K562 (cell line): Measurements from ENCODE around the gene VPS9D1. TPM values are rescaled to one million over a fixed set of nuclear protein-coding genes. Genes with fewer than 3 reads are reported as not detected.

Source experiments
- CHCHD3 ChIP-seq: fragments of 250-450 bp; sonication (Bioruptor Pico); IDR thresholded peaks from 2 replicates; pipeline ENCODE4 v2.1.2; 2022; ENCODE audit warnings: mild to moderate bottlenecking
- DIDO1 ChIP-seq: fragments of 450-650 bp; IDR thresholded peaks from 2 replicates; pipeline ENCODE4 v1.6.1; 2016; ENCODE audit warnings: low read depth, missing biosample characterization, missing genetic modification characterization
- GTF2A2 ChIP-seq: IDR thresholded peaks from 2 replicates; pipeline ENCODE4 v1.6.1; 2016; ENCODE audit warnings: mild to moderate bottlenecking, missing genetic modification characterization, missing compliant biosample characterization
- HIVEP1 ChIP-seq: fragments of 250-450 bp; sonication (Bioruptor Pico); IDR thresholded peaks from 2 replicates; pipeline ENCODE4 v1.4.0; 2020; ENCODE audit warnings: mild to moderate bottlenecking
- HLTF ChIP-seq: fragments of 450-650 bp; IDR thresholded peaks from 2 replicates; pipeline ENCODE4 v1.6.1; 2016
- HNRNPH1 ChIP-seq: fragments of 200-400 bp; formaldehyde crosslinking; optimal IDR thresholded peaks from 2 replicates; pipeline ENCODE3; 2017; ENCODE audit warnings: low read depth, mild to moderate bottlenecking, low read length, moderate library complexity
- MAFK ChIP-seq: IDR thresholded peaks from 2 replicates; pipeline ENCODE4 v1.6.1; 2011; ENCODE audit warnings: low read length, improper control_type of control experiment
- MCM3 ChIP-seq: fragments of 450-650 bp; IDR thresholded peaks from 2 replicates; pipeline ENCODE4 v1.6.1; 2016
- NFYB ChIP-seq: IDR thresholded peaks from 2 replicates; pipeline ENCODE4 v1.6.1; 2011; ENCODE audit warnings: mild to moderate bottlenecking, moderate library complexity; ENCODE audit not compliant: insufficient read length; ENCODE audit errors: extremely low read depth
- PHB ChIP-seq: fragments of 250-450 bp; sonication (Bioruptor Pico); IDR thresholded peaks from 2 replicates; pipeline ENCODE4 v1.5.0; 2021
- RBM25 ChIP-seq: fragments of 200-400 bp; formaldehyde crosslinking; IDR thresholded peaks from 2 replicates; pipeline ENCODE4 v1.6.1; 2018; ENCODE audit warnings: low read length, low read depth, moderate library complexity; ENCODE audit not compliant: severe bottlenecking
- SRSF1 ChIP-seq: fragments of 200-400 bp; formaldehyde crosslinking; IDR thresholded peaks from 2 replicates; pipeline ENCODE4 v1.6.1; 2017; ENCODE audit warnings: mild to moderate bottlenecking, low read depth, low read length, moderate library complexity
- TRIM24 ChIP-seq, 2 experiments: fragments of 450-650 bp; IDR thresholded peaks; 2 replicates each; pipeline ENCODE4 v1.6.1; 2016
- ZFX ChIP-seq: sonication (generic); formaldehyde crosslinking; IDR thresholded peaks from 2 replicates; pipeline ENCODE4 v1.8.0; 2022; ENCODE audit warnings: mild to moderate bottlenecking, missing genetic modification reagents, moderate library complexity
- ZNF124 ChIP-seq: sonication (generic); formaldehyde crosslinking; IDR thresholded peaks from 2 replicates; pipeline ENCODE4 v1.8.1; 2022; ENCODE audit warnings: missing genetic modification reagents
- ZNF23 ChIP-seq: fragments of 250-450 bp; sonication (Bioruptor Pico); IDR thresholded peaks from 2 replicates; pipeline ENCODE4 v1.4.0; 2020; ENCODE audit warnings: mild to moderate bottlenecking
- ZNF311 ChIP-seq: fragments of 250-450 bp; sonication (Bioruptor Pico); IDR thresholded peaks from 2 replicates; pipeline ENCODE4 v1.4.0; 2020; ENCODE audit warnings: mild to moderate bottlenecking, moderate library complexity
- ZNF561 ChIP-seq: fragments of 450-650 bp; formaldehyde crosslinking; conservative IDR thresholded peaks from 2 replicates; pipeline ENCODE4 v1.4.0; 2020; ENCODE audit warnings: mild to moderate bottlenecking, moderate library complexity
- ZNF699 ChIP-seq: fragments of 250-450 bp; sonication (Bioruptor Pico); IDR thresholded peaks from 2 replicates; pipeline ENCODE4 v1.8.0; 2021; ENCODE audit warnings: mild to moderate bottlenecking, moderate library complexity; ENCODE audit not compliant: insufficient replicate concordance
- ZNF75A ChIP-seq: fragments of 450-650 bp; formaldehyde crosslinking; IDR thresholded peaks from 2 replicates; pipeline ENCODE4 v1.4.0; 2020; ENCODE audit warnings: mild to moderate bottlenecking
- polyA plus RNA-seq, 8 experiments: library from polyadenylated mRNA; depleted of rRNA in 4 of 8; stranded (reverse) in 5 of 8; unstranded in 3 of 8; fragments of >200 nt; fragmentation: Nextera tagmentation in 2 of 8; fragmentation: Illumina TruSeq in 1 of 8; extraction: Ambion mirVana in 2 of 8; extraction: Trizol in 1 of 8; gene quantifications; 2 replicates each; pipeline versions ENCODE4 v1.2.1 to v1.2.3, GENCODE V29; 2011 to 2014; ENCODE audit warnings: inconsistent platforms in 1 of 8, missing spikeins in 1 of 8
- total RNA-seq, 7 experiments: library from RNA; depleted of rRNA in 6 of 7; stranded (reverse); fragments of >200 nt in 6 of 7; fragmentation: Illumina TruSeq in 2 of 7; extraction: Trizol in 2 of 7; gene quantifications; 2 replicates each; pipeline versions ENCODE4 v1.2.1 to v1.2.3, GENCODE V29; 2011 to 2021; ENCODE audit warnings: low replicate concordance in 1 of 7
- TF ChIP-seq, protein P1 (sequence below): sonication (generic); formaldehyde crosslinking; IDR thresholded peaks from 2 replicates; pipeline ENCODE4 v1.8.1; 2022; ENCODE audit warnings: missing genetic modification reagents
- TF ChIP-seq, protein P2 (sequence below): fragments of 250-450 bp; sonication (Bioruptor Pico); IDR thresholded peaks from 2 replicates; pipeline ENCODE4 v1.5.1; 2021; ENCODE audit warnings: mild to moderate bottlenecking
- TF ChIP-seq, protein P3 (sequence below): sonication (generic); formaldehyde crosslinking; IDR thresholded peaks from 2 replicates; pipeline ENCODE4 v1.8.0; 2023; ENCODE audit warnings: mild to moderate bottlenecking, missing genetic modification reagents
- TF ChIP-seq, protein P4 (sequence below): fragments of 450-650 bp; conservative IDR thresholded peaks from 2 replicates; pipeline ENCODE4 v1.6.1; 2016; ENCODE audit warnings: missing genetic modification characterization, low read depth, mild to moderate bottlenecking, control low read depth, missing compliant biosample characterization
- TF ChIP-seq, protein P5 (sequence below), 2 experiments: fragments of 450-650 bp in 1 of 2; sonication (generic) in 1 of 2; formaldehyde crosslinking in 1 of 2; IDR thresholded peaks in 1 of 2; conservative IDR thresholded peaks in 1 of 2; 2 replicates each; pipeline versions ENCODE4 v1.6.1 to v1.8.1; 2016 to 2023; ENCODE audit warnings: mild to moderate bottlenecking in 2 of 2, moderate library complexity in 2 of 2, inconsistent platforms in 1 of 2, missing genetic modification reagents in 1 of 2

The VPS9D1 gene
- total and polyA plus RNA-seq, 9 of the 15 experiments (the other 6 are each of a cell fraction or from before 2014, with no cell fraction given), result 0.33 to 3.1 (median 1.1) TPM

DNA sequence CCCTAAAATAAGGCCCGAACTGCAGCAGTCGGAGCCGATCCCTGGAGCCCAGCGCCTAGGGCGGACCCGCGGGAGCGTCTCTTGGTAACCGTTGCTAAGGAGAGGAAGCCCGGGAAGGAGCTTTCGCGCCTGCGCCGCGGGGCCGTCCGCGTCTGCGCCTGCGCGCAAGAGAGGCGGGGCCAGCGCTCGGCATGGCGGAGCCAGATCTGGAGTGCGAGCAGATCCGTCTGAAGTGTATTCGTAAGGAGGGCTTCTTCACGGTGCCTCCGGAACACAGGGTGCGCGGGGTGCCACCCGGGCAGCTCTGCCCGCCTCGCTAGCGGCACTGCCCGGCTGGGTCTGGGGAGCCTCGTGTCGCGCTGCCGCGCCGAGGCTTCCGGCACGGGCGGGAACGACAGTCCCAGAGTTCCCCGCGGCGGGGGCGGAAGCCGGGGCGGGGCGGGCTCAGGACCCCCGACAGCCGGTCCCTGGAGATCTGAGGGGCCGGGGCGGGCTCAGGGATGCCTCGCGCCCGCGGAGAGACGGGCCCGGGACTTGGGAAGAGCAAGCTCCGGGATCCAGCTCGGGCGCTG lies 34.1 kb downstream of the VPS9D1 start, which contains the start of gene CDK10 (continued):
- TF ChIP-seq ZNF699 (CRISPR knock-in tag), result no peak
- TF ChIP-seq ZFX, result peak; percentile 37; the same call in 1 of the 2 replicates
- TF ChIP-seq, protein P1, sequence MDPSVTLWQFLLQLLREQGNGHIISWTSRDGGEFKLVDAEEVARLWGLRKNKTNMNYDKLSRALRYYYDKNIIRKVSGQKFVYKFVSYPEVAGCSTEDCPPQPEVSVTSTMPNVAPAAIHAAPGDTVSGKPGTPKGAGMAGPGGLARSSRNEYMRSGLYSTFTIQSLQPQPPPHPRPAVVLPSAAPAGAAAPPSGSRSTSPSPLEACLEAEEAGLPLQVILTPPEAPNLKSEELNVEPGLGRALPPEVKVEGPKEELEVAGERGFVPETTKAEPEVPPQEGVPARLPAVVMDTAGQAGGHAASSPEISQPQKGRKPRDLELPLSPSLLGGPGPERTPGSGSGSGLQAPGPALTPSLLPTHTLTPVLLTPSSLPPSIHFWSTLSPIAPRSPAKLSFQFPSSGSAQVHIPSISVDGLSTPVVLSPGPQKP (CRISPR knock-in tag), result no peak
- no peak for TF ChIP-seq DIDO1 (tag)
- no peak for TF ChIP-seq CHCHD3
- TF ChIP-seq ZNF311, result no peak
- no peak for TF ChIP-seq TRIM24 (IDR thresholded peaks at IDR 0.05)
- no peak for TF ChIP-seq NFYB
- no peak for TF ChIP-seq MCM3
- TF ChIP-seq HNRNPH1, result no peak
- TF ChIP-seq PHB (CRISPR knock-in tag), result no peak
- no peak for TF ChIP-seq HIVEP1 (CRISPR knock-in tag)
- TF ChIP-seq ZNF561 (CRISPR knock-in tag), result no peak
- TF ChIP-seq, protein P2, sequence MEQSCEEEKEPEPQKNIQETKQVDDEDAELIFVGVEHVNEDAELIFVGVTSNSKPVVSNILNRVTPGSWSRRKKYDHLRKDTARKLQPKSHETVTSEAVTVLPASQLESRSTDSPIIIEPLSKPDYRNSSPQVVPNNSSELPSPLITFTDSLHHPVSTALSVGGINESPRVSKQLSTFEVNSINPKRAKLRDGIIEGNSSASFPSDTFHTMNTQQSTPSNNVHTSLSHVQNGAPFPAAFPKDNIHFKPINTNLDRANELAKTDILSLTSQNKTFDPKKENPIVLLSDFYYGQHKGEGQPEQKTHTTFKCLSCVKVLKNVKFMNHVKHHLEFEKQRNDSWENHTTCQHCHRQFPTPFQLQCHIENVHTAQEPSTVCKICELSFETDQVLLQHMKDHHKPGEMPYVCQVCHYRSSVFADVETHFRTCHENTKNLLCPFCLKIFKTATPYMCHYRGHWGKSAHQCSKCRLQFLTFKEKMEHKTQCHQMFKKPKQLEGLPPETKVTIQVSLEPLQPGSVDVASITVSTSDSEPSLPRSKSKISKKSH (CRISPR knock-in tag), result no peak
- TF ChIP-seq RBM25, result no peak
- no peak for TF ChIP-seq SRSF1
- TF ChIP-seq, protein P3, sequence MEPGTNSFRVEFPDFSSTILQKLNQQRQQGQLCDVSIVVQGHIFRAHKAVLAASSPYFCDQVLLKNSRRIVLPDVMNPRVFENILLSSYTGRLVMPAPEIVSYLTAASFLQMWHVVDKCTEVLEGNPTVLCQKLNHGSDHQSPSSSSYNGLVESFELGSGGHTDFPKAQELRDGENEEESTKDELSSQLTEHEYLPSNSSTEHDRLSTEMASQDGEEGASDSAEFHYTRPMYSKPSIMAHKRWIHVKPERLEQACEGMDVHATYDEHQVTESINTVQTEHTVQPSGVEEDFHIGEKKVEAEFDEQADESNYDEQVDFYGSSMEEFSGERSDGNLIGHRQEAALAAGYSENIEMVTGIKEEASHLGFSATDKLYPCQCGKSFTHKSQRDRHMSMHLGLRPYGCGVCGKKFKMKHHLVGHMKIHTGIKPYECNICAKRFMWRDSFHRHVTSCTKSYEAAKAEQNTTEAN (CRISPR knock-in tag), result no peak
- TF ChIP-seq MAFK, result no peak
- TF ChIP-seq ZNF23 (CRISPR knock-in tag), result no peak
- TF ChIP-seq ZNF75A (CRISPR knock-in tag), result no peak
- TF ChIP-seq, protein P4, sequence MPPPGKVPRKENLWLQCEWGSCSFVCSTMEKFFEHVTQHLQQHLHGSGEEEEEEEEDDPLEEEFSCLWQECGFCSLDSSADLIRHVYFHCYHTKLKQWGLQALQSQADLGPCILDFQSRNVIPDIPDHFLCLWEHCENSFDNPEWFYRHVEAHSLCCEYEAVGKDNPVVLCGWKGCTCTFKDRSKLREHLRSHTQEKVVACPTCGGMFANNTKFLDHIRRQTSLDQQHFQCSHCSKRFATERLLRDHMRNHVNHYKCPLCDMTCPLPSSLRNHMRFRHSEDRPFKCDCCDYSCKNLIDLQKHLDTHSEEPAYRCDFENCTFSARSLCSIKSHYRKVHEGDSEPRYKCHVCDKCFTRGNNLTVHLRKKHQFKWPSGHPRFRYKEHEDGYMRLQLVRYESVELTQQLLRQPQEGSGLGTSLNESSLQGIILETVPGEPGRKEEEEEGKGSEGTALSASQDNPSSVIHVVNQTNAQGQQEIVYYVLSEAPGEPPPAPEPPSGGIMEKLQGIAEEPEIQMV (tag), result peak; percentile 62; the same call in 1 of the 2 replicates
- TF ChIP-seq, protein P5, sequence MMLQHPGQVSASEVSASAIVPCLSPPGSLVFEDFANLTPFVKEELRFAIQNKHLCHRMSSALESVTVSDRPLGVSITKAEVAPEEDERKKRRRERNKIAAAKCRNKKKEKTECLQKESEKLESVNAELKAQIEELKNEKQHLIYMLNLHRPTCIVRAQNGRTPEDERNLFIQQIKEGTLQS (IDR thresholded peaks at IDR 0.05), result no peak
- TF ChIP-seq, protein P5 (CRISPR knock-in tag; conservative IDR thresholded peaks at IDR 0.05), result 0 out of 2 replicates have a peak, but pooled peaks have one; percentile 46
- no peak for TF ChIP-seq GTF2A2 (tag)
- TF ChIP-seq ZNF124 (CRISPR knock-in tag), result no peak
- TF ChIP-seq HLTF, result no peak
